ENCODE results near the gene TRAF3.

TRAF3 gene

DNA sequence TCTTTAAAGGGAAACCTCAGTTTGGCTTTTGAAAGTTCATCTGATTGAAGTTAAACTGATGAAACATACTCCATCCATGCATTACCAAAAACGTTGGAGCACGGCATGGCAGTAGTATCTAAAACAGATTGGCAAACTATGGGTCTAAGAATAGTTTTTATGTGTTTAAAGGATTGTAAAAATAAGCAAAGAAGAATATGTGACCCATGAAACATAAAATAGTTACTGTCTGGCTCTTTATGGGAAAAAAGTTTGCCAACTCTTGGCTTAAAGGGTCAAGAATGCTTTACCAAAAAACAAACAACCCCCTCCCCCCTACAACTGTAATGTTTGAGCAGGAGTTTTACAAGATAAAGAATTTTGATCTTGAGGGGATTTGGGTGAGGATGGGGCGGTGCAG, 32.6 kb downstream of the TRAF3 start:
- no peak for DNase-seq

DNA sequence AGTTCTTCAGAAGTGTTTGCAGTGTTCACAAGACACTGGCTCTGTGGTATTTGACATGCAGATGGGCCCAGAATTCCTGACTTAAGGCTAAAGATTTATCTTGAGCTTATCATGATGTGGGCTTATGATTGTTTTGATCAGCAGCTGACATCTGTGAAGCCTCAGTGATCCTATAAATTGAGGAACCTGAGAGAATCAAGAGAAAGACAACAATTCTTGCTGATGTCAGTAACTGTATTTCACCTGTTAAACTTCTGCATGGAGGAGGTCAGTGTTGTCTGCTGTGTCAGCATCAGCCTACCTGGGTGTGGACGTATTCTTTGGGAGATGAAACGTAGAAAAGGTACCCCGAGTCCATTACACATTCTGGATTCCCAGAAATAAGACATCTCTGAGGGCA, 33.3 kb downstream of the TRAF3 start:
- DNase-seq = no peak

DNA sequence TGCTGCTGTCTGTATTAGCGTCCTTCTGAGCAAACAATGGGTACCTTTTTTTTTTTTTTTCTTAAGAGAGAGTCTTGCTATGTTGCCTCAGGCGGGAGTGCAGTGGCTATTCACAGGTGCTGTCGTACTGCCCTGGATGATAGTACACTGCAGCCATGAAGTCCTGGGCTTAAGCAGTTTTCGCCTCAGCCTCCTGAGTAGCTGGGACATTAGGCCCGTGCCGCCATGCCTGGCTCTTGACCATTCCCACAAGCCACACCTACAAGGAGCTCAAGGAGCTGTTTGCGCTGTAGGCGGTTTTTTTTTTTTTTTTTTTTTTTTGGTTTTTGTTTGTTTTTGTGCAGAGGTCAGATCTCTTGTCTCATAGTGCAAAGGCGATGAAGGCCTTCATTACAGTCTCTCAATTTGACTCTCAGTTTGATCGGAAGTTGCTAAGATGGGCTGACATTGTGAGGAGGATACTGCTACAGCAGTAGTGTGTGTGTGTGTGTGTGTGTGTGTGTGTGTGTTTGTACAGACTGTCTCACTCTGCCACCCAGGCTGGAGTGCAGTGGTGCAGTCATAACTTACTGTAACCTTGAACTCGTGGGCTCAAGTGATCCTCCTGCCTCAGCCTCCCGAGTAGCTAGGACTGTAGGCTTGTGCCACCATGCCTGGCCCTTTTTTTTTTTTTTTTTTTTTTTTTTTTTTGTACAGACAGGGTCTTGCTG, 34.2 kb downstream of the TRAF3 start:
- DNase-seq = no peak

DNA sequence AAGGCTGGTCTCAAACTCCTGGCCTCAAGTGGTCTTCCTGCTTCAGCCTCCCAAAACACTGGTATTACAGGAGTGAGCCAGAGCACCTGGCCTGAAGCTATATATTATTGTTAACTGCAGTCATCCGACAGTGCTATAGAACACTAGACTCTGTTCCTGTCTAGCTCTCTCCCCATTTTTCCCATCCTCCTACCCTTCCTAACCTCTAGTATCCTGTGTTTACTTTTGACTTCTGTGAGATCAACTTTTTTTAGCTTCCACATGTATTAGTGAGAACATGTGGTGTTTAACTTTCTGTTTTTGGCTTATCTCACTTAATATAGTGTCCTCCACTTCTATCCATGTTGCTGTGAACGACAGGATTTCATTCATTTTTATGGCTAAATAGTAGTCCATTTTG, 34.7 kb downstream of the TRAF3 start:
- no peak for DNase-seq

DNA sequence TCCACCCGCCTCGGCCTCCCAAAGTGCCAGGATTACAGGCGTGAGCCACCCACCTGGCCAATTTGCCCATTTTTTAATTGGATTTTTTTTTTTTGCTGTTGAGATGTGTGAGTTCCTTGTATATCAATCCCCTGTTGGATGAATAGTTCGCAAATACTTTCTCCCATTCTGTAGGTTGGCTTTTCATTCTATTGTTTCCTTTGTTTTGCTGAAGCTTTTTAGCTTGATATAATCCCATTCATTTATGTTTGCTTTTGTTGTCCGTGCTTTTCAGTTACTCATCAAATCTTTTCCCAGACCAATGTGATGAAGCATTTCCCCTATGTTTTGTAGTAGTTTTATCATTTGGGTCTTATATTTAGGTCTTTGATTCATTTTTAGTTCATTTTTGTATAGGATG, 36.4 kb downstream of the TRAF3 start:
- DNase-seq = no peak

DNA sequence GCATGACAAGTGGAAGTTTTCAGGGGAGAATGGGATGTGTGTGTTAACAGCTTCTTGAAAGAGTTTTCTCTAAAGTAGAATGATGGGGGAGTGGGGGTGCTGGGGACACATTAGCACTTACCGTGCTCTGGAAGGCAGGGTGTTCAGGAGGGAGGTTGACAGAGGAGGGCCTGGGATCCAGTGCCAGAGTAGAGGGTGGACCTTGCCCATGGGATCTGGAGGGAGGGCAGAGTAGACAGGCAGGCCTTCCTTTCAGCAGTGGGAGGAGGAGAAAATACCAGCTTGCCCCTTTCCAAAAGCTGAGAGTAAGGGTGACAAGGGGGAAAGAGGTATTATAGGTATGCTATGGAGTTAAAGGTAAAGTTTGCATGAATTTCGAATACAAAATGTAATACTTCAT, 40.1 kb downstream of the TRAF3 start:
- no peak for DNase-seq

DNA sequence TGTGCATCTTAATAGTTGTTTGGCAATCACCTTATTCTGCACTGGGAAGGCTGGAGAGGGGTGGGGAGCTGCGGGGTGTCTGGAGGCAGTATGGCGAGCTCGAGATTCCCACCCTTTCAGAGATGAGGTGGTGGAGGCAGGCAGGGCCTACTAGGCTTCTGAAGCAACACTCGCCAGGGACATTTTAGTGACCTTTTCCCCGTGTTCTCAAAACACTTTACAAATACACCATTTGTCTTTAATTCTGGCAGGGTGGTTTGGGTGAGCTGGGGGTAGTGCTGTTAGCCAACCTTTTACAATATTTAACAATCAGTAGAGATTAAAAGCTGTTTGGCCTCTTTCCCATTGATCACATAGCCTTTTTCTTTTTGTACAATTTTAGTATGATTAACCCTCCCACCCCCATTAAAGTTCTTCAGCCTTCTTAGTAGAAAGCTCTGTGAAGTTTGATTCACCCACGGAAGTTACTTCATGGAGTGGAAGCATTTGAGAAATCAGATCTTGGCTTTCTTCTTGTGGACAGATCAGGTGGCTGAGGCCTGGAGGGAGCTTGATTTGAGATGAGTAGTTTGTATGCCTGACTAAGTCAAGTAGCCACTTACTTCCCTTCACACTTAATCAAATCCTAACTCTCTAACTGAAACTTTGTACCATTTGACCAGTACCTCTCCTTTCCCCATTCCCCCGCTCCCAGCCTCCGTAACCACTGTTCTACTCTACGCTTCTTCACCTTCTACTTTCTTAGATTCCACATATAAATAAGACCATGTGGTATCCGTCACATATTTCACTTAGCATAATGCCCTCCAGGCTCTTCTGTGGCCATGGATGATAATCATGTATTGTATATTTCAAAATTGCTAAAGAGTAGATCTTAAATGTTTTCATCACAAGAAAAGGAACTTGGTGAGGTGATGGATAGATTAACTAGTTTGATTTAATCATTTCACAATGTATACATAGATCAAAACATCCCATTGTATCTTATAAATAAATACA, 41.0 kb downstream of the TRAF3 start:
- no peak for DNase-seq

DNA sequence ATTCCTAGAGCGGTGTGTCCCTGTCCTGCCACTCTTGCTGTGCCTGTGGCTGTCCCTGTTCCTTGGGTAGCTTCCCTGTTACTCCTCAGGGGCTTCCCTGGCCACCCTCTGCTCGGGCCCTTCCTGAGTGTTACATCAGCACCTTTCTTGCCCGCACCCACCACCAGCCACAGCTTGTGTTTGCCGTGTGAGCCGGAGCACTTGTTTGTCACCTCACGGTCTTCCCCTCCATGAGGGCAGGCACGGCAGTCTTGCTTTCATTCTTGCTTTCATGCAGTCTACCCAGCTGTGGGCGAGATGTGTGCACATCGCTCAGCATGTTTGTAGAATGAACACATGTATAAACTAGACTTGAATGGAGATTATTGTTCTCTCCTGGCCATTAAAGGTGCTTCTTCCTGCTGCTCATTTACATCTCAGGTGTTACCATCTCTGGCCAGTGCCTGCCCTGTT, 42.0 kb downstream of the TRAF3 start:
- no peak for DNase-seq

DNA sequence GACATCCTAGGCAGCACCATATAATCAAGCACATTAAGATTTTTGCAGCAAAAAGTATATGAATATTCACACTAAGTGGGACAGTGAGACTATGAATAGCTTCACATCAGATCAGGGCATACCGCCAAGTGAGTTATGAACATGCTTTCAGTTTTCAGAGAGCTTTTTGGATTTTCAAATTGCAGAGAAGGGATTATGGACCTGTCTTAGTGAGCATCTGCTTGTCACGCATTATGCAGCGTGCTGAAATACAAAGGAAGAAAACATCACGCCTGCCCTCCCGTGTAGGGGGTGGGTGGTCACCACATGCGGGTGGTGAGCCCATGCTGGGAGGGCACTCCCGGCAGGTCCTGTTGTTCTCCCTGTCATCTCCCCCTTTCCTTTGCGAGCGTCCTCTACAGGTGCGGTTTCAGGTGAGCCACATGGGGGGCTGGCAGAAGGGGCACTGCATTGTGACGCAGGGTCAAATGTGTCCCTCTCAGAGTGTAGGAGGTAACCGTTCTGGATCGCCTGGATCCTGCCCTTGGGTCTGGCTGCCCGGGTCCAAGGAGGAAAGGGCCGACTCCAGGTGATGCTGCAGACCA, 42.6 kb downstream of the TRAF3 start:
- no peak for DNase-seq

DNA sequence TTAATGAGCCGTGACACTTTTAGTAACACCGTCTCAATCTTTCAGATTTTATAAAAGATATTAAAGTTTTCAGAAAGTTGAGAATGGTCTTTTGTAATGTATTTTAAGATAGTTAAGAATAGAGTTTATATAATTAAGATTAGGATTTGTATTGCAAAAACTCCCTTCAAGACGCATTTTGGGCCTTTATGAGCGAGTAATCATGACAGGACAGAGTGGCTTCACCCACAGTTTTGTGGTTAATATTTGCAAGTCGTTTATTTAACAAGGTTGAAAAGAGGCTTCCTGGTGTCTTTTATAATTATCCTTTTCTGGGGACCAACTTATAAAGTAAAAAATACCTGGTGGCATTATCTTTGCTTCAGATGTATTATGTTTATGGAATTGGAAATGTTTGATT, 44.0 kb downstream of the TRAF3 start:
- DNase-seq = no peak

DNA sequence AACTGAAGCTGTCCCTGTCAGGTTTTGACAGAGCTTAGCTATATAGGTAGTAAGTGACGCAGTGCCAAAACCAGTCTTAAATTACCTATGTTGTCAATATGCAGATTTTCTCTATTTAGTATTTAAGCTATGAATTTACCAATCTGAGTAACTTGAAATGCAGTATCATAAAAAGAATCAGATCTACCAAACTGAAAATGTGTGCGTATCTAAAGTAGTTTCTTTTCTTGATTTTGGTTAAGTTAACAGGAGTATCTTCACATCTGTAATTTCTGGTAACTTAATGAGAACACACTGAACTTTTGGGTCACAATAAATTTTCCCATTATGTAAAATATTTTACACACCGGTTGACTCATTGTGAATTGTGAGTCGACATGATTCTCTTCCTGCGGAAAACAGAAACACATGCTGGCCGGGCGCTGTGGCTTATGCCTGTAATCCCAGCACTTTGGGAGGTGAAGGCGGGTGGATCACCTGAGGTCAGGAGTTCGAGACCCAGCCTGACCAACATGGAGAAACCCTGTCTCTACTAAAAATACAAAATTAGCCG, 45.1 kb downstream of the TRAF3 start:
- DNase-seq = no peak

DNA sequence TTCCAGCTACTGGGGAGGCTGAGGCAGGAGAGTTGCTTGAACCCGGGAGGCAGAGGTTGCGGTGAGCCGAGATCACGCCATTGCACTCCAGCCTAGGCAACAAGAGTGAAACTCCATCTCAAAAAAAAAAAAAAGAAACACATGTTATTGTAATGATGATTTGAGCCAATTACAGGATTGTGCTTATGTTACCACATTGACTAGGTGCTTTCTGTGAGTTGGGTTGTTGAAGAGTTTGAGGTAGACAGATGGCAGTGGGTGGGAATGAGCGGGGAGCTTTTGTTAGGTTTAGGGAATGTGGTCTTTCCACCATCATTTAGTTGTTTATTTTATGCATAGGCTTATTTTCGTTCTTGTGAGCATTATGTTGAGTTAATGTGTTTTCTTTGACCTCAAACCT, 45.6 kb downstream of the TRAF3 start:
- peak; percentile 32 for DNase-seq

DNA sequence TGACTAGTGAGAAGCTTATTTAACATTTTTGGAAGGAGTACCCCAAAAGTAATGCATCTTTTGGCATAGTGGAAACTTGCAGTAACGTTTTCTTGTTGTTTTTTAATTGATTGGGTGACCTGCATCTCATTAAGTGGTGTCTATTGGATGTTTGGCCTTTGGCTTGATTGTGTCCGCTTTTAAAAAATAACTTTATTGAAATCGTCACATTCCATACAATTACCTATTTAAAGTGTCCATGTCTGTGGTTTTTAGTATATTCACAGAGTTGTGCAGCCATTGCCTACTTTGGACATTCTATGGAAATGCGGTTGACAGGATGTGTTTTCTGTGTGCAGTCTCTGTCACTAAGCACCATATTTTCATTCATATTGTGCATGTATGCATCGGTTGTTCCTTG, 46.3 kb downstream of the TRAF3 start:
- DNase-seq = no peak

DNA sequence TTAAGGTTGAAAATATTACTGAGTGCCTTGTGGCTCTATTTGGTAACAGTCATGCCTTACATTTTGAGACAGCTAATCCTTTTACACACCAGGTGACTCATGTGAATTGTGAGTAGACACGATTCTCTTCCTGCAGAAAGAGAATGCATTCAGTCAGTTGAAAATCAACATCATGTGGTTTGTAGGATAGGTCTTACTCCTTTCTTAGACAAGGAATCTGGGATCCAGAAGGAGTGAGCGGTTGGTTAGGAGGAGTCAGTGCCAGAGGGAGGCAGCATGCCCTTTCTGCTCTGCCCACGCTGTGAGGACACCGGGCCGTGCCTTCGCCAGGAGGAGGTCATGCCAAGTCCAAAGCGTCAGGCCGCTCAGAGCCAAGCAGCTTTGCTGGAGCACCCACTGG, 47.6 kb downstream of the TRAF3 start:
- DNase-seq = no peak

DNA sequence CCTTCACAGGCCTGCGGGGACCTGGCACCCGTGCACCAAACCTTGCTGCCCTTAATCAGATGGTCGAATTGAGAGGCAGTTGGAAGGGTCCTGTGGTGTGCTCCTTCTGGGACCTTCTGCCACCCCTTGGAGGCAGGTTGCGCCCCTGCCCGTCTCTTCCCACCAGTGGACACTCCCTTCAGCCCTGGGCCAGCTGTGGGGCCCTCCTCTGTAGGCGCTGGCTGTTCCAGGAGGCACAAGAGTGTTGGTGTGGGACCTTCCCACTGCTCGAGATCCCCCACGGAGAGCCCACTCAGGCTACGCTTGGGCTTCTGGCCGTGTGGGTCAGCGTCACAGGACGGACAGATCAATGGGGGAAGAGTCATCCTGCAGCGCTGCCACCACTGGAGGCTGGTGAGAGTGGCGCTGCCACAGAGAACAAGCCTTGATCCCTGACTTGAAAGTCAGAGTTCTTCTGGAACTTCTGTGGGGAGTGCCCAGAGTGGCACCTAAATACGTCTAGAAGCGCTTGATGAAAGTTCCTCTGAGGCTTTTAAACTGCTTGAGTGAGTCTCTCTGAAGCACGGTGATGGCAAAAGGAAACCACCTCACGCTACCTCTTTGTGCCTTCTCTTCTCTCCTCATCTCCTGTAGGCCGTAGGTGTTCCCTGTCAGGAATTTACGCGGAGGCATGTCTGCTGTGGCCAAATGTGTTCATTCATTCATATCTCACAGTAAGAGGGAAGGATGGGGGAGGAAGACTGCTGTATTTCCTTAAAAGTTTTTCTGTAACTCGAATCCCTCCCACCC, 48.3 kb downstream of the TRAF3 start:
- DNase-seq = no peak

DNA sequence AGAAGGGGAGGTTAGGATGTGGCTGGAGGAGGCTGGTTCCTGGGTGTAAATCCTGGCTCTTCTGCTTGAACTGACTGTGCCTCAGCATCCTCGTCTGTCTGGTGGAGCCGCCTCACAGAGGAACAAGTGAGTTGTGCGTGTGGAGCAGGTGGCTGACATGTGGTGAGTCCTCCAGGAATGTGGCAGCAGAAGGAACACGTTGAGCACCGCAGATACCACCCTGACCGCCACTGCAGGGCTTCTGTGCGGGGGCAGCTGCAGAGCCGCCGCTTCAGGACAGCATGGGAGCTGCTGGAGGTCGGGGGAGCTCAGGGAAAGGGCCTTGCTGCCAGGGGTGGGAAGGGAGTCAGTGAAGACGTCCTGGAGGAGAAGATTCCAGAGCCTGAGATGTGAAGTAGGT, 48.9 kb downstream of the TRAF3 start:
- DNase-seq = no peak

DNA sequence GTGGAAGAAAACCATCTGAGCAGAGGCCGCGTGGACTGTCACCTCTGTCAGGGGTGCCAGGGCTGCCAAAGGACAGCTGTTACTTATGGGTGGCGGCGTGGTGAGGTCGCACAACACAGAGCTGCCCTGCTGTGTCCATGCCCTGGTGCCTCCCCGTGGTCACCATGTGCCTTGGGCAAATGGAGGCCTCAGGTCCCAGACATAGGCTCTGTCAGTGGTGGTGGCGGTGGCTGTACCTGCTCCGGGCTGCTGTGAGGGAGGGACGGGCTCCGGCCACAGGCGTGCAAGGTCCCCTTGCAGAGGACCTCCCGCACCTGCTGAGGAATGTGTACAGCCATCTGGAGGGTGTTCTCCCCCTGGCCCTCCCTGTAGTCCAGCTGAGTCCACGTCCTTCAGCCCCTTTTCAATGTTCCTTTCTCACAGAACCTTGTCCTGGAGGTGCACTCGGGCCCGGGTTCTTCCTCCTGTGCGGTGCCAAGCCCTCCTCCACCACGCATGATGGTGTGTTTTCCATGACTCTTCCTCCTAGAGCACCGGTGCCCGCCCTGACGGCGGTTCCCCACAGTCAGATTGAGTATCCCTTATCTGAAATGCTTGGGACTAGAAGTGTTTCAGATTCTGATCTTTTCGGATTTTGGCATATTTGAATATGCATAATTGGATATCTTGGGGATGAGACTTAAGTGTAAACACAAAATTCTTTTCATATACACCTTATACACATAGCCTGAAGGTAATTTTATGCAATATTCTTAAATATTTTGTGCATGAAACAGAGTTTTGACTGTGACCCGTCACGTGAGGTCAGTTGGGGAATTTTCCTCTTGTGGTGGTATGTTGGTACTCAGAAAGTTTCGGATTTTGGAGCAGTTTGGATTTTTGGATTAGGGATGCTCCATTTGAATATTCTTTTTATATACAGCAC, 49.8 kb downstream of the TRAF3 start:
- no peak for DNase-seq

DNA sequence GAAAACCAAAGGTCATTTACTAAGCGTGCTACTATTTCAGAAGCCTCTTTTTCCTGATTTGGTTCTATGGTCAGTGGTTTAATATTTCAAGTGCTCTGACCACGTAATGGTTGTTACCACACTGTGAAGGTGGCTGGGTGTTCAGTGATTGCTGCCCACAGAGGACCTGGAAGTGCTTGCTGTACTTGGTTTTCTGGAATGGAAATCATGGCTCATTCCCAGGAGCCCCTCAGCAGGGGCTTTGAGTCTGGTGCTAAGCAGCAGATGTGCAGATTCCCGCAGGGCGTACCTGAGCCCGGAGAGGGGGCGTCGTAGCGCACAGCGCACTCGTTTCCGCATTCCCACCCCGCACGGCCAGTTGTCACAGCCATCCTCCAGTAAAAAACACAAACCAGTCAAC, 50.5 kb downstream of the TRAF3 start:
- DNase-seq = no peak

DNA sequence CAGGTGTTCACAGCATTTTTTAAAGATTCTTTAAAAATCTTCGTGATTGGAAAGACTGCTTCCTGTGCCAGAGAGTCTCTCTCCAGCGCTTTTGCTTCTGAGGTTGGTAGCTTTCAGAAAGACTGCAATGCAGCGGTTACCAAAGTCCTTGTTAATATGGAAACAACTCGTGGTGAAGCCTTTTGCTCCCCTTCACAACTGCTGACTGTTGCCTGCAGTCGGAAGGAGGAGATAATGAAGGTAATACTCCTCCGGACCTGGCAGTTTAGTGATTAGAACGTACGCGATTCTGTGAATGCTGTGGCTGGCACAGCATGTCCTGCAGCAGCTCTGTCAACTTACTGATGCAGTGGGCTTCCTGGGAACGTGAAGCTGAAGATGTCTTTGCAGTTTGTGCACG, 50.9 kb downstream of the TRAF3 start:
- DNase-seq = no peak

DNA sequence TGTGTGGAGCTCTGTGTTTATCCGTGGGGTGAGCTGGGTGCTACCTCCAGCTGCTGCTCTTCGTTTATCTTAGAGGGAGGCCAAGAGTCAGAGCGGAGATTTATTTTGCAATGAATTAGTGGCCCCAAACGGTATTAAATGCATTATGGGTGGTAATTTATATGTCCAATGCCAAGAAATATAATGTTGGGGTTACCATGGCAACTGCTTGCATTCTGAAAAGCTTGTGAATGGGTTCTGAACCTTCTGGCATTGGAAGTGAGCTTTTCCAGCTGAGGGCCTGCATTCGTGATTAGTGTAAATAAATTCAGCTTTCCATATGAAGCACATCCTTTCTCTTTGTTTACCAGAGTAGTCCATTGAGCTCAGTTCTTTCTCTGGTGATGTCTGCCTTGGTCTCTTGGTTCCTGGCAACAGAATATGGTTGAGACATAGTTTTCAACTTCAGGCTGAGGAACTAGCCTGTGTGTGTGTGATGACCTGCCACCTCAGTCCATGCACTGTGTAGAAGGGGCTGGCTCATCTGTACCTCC, 51.8 kb downstream of the TRAF3 start:
- DNase-seq = peak; percentile 16

DNA sequence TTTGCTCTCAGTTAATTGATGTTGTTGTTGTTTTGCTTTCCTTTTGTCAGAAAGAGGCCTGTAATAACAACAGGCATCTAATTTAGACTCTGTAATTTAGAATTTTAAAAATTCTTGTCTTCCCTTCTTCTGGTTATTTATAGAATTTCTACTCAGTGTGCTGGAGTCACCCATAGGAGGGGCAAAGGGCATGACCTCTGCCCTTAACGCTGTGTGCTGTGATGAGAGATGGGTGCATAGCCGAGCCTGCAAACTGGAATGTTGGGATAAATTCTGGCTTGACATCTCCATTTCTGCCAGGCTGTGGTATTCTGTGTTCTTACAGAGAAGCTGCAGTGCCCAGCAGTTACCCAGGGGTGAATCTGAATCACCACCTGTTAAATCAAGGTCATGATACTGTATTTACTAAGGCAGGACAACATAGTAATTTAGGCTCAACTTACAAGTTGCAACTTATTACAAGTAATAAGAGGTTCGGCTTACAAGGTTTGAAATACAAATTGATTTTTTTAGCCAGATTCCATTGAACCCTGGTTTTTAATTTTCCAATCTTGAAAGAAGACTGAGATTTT, 53.3 kb downstream of the TRAF3 start:
- DNase-seq = no peak

Measured in NCI-H1694 treated with DMSO at 0.1 percent for 48 hours (cell line).